ENCODE data around the gene B3GNT5.
"Not testable (repeated sequence)": the region's sequence is repeated elsewhere in the genome, so short reads cannot be mapped to it uniquely, and the experiment has no call there.

The B3GNT5 gene

DNA sequence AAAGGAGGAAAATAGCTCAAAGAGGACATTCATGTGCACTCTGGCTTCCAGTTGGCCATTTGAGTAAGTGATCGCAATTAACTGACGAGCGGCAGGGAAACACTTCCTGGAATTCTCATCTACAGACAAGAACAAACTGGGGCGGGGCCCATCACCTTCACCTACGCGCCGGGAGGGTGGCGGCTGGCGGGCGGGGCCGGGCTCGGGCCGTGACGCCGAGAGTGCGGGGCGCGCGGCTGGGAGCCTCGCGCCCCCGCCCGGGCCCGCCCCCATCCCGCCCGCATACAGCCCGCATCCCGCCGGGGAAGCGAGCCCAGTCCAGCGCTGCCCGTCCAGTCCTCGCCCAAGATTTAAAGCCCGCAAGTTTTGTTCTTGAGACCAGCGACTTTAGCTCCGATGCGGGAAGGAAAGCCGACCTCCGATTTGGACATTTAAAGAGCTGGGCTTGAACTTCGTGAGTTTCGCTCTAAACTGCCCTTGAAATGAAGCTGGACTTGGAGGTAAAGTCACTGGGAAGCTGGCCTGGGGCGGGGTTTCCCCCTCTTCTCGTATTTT, at the start of gene B3GNT5:
Gene B3GNT5, plus strand, starts transcription at position 281 of the 555 bp plus-strand sequence. CDS start 16,546 bp downstream, outside the sequence.
- DNase-seq, result no peak

- no peak for DNase-seq
These were observed 49.4 kb upstream of the B3GNT5 start for GRCh38 chr3:183203670-183204069.

GRCh38 chr3:183208260-183208659, 44.8 kb upstream of the B3GNT5 start:
- DNase-seq, result no peak

- DNase-seq, result no peak
These were observed 44.3 kb upstream of the B3GNT5 start for GRCh38 chr3:183208800-183209199.

DNA sequence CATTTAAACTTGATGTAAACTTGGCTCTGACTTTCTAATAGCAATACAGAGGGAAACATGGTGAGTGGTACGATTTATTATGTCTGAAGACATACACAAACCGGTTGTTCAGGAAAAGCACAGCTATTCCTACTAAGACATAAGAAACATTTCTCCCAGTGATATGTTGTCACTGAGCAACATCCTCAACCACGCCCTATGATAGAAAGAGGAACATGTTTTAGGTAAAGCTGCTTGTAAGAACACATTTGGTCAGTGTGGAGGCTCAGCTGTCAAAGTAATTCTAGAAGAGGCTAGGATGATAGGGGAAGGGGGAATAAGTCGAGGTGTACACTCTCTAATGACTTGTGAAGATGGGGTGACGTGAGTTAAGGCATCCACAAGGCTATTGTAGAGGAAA, 42.7 kb upstream of the B3GNT5 start:
- no peak for DNase-seq

GRCh38 chr3:183210862-183211341, 42.2 kb upstream of the B3GNT5 start:
- DNase-seq, result no peak

- DNase-seq, result no peak
These were observed 41.7 kb upstream of the B3GNT5 start for GRCh38 chr3:183211352-183211751.

DNA sequence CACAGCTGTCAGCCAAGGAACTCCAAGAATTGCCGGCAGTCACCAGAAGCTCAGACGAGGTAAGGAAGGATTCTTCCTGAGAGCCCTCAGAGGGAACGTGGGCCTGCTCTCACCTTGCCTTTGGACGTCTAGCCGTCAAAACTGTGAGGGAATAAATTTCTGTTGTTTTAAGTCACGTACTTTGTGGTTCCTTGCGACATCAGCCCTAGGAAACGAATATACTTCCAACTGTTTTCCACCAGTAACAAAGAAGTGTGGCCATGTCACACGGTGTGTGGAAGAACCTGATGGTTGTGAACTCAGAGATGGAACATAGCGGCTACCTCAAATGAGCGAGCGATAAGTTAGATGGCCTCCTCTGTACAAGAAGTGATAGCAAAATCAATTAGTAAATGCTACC, 41.0 kb upstream of the B3GNT5 start:
- no peak for DNase-seq

GRCh38 chr3:183212565-183212964, 40.5 kb upstream of the B3GNT5 start:
- DNase-seq, result no peak

- DNase-seq, result no peak
These were observed 39.4 kb upstream of the B3GNT5 start for GRCh38 chr3:183213415-183214276.

GRCh38 chr3:183214277-183214612, 38.8 kb upstream of the B3GNT5 start:
- no peak for DNase-seq

- no peak for DNase-seq
These were observed 37.4 kb upstream of the B3GNT5 start for GRCh38 chr3:183215591-183216202.

GRCh38 chr3:183217548-183218332, 35.3 kb upstream of the B3GNT5 start:
- no peak for DNase-seq

DNA sequence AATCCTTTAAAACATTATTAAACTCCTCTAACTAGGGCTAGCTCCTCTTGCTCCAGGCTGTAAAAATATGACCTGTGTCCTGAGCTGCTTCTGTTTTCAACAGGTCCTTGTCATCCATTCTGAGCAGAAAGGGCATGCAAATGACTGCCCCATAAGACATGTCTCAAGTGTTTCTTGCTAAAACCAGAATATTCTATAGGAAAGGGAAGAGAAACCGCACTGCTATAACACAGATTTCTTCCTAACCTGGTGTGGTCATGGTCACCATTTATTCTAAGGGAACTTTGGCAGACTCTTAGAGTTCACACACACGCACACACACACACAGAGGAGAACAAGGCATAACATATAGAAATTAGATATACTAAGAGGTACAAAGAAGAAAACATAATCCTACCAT, 34.2 kb upstream of the B3GNT5 start:
- no peak for DNase-seq

DNA sequence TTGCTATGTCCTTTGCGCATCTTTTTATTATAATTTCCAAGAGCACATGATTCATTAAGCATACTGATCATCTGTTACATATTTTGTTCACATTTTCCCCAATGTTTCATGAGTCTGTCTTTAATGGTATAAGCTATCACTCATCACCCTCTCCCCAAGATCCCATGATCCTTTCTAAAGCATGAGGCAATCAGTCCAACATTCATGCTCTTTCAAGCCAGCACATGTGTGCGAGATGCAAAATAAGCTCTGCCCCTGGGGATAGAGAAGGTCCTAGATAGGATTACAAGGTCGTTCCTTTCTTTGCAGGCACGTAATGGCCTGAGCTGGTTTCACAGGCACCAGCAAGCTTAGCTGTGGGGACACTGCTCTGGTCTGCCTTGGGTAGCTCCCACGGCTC, 32.2 kb upstream of the B3GNT5 start:
- DNase-seq, result no peak

DNA sequence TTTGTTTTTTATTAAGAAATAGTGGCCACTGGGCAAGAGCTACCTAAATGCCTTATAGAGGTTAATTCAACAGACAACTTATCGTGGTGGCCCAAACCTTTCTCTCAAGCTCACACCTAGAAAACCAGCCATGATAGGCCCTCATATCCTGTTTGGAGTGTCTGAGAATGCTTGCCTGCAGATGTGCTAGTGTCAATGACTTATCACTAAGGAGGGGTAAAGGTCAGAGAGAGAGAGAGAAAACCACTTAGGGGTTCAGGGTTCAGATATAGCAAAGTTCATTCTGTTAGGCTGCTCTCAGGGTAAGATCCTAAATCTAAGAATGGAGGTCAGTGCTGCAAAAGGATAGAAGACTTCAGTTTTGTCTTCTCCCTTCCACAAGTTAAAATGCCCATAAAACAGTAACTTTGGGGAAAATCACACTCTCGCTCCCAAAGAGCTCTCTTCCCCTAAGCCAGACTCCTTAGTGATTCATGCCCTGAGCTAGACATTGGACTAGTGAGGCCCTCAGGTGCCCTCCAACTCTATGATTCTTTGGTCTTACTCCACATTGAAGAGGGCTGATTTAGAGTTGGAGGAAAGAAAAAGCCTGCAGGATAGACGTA, 30.3 kb upstream of the B3GNT5 start:
- DNase-seq, result no peak

GRCh38 chr3:183224180-183224970, 28.7 kb upstream of the B3GNT5 start:
- no peak for DNase-seq

GRCh38 chr3:183226333-183226890, 26.6 kb upstream of the B3GNT5 start:
- DNase-seq, result no peak

DNA sequence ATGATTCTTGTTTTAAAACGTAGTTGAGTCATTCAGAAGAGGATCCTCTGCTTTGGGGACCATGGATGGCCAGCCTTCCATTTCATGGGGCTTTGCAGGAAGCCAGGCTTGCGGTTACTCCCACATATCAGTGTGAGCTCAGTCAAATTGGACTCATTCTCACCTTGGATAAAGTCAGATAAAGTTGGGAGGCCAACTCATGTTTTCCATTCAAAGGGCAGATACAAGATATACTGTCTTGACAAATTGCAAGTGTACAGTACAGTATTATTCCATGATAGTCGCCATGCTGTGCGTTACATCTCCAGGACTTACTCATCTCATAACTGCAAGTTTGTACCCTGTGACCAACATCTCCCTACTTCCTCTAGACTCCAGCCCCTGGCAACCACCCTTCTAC, 25.5 kb upstream of the B3GNT5 start:
- DNase-seq, result no peak

DNA sequence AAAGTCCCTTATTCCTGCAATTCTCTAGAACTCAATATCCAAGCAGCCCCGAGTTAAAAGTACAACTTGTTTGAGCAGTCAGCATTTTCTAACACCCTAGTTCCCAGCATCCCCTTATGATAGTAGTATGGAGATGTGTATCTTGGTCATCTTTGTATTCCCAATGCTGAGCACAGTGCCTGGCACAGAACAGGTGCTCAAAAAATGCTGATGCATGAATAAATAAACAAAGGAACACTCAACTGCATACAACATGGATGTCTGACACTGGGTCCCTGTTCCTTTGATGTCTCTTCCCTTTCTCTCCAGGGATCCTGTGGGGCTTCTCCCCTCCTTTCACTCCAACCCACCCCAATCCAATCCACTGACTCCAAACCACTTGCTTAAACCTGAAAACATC, 23.9 kb upstream of the B3GNT5 start:
- DNase-seq, result no peak

- not testable (repeated sequence) for DNase-seq
These were observed 22.8 kb upstream of the B3GNT5 start for GRCh38 chr3:183230251-183230650.

- DNase-seq, result no peak
These were observed 22.2 kb upstream of the B3GNT5 start for GRCh38 chr3:183230826-183231225.

Data from T1000 (cell line).